Measurements from ENCODE around the gene HNRNPAB.
"Not testable (repeated sequence)": the region's sequence is repeated elsewhere in the genome, so short reads cannot be mapped to it uniquely, and the experiment has no call there.

The HNRNPAB gene

DNA sequence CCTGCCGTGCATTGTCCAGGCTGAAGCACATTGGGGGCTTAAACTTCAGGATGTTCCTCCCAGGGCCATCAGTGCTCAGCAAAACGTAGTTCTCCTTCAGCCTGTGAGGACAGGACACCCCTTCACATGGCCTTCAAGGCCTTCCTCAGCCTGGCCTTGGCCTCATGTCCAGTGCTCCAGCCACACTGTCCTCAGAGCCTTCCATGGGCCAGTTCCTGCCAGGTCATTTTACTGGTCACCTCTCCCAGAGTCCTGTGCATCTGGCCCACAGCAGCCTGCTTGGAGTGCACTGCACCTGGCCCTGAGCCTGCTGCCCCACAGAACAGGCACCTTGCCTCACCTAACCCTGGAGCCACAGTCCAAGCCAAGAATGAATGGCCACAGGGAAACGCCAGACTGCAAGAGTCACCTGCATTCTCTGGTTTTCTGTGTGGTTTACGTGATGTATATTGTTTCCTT is 8.7 kb downstream of the HNRNPAB start:
- no peak for DNase-seq

DNA sequence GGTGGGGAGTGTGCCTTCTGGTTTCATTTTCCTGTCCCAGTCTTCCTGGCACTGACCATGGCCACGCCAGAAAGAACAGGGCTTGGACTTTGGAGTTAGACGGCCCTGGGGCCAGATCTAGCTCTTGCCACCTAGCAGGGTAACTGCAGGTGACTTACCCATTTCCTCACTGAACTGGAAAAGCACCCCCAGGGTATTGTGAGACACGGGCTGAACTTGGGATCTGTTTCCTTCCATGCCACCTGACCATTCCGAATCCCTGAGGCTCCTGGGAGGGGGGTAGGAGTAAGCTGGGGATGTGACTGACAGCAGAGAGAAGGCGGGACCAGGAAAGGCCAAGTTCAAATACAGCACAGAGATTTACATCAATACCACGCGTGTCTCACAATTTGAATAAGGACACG is 9.4 kb downstream of the HNRNPAB start:
- DNase-seq, result no peak

DNA sequence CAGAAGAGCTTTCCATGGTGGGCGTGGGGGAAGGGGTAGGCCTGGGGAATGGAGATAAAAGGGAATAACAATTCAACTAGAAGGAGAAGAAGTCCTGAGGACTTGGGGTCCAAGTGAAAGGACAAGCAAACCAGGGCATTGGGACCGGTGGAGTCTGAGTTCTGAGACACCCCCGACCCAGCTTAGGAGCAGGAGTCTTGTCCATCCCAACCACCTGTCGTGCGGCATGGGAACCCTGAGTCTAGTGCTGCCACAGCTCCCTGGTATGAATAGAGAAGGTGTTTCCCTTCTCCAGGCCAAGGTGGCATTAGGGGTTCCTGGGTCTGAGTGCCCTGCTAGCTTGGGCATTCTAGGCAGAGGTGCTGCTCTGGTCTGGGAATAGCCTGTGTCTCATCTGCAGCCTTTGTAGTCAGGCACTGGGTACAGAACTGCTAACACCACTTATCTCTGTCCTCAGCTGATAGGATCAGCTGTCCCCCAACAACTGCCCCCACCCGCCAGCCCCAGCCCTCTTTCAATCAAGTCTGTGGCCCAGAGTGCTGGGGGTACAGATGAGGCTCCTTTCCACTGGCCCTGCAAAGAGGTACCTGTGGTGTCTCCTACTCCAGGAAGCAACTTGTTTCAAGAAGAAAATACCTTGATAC is 9.9 kb downstream of the HNRNPAB start:
- no peak for DNase-seq

DNA sequence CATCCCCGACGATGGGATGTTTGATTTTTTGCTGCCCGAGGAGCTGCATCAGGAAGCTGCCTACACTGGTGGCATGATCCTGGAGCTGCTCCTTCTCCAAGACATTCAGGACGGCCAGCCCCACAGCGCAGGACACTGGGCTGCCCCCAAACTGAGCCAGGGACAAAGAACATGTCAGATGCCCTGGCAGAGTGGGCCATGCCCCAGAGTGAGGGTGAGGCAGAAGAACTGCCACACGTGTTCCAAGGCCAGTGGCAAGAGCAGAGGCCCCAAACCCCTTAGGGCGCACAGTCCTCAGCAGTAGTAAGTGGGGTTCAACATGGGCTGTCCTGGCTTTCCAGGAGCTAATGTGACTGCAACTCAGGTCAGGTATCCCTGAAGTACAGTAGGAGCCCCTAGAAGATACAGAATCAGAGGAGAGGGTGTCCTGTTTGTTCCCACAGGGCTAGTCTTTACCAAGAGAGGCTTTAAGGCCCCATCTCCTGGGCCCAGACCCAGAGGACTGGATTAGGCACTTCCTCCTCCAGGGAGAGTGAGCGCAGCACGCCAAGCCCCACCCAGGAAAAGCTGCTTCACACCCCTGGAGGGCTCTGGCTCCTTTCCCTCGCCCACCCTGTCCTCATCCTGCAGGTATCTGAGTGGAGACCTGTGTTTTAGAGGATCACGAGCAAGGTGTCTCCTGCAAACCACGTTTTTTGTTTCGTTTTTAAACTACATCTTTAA is 11.1 kb downstream of the HNRNPAB start:
- no peak for DNase-seq

DNA sequence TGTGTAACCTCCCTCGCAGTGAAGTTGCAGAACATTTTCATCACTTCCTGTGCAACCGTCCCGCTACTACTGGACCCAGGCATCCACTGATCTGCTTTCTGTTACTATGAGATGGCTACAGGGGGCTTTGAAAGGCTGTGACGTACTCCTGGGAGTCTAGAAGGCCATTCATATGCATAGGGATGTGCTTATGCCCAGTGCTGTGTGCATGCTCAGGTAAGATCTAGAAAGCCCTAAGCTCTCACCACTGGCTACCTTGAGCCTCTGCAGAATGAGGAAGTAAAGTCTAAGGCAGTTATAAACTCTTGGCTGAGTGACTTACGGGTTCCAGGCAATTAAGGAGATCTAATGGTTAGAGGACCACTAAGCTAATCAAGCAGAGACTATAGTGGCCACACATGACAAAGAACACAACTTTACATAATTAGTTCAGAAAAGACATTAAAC is 11.8 kb downstream of the HNRNPAB start:
- peak in 1 of 2 experiments; percentile 21 for DNase-seq

DNA sequence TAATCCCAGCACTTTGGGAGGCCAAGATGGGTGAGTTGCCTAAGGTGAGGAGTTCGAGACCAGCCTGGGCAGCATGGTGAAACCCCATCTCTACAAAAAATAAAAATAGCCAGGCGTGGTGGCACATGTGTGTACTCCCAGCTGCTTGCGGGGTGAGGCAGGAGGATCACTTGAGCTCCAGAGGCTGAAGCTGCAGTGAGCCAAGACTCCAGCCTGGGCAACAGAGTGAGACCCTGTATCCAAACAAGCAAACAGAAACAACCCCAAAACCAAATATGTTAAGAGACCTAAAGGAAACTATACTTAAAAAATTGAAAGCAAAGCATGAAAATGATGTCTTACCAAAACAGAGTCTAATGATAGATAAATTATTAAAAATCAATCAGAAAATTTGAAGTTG is 12.4 kb downstream of the HNRNPAB start:
- DNase-seq, result no peak

DNA sequence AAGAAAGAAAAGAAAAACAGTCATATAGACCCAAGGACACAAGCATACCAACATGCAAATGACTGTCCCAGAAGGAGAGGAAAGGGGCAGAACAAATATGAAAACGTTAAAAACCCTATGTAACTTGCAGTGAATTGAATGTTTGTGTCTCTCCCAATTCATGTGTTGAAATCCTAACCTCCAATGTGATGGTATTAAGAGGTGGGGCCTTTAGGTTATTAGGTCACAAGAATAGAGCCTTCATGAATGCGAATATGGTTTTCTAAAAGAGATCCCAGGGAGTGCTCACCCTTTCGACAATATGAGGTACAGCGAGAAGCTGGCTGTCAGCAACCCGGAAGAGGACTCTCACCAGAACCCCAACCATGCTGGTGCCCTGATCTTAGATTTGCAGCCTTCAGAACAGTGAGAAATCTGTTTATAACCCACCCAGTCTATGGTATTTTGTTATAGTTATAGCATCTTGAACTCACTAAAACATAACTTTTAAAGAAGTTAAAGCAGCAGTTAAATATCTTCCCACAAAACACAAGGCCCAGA is 14.0 kb downstream of the HNRNPAB start:
- DNase-seq, result no peak

DNA sequence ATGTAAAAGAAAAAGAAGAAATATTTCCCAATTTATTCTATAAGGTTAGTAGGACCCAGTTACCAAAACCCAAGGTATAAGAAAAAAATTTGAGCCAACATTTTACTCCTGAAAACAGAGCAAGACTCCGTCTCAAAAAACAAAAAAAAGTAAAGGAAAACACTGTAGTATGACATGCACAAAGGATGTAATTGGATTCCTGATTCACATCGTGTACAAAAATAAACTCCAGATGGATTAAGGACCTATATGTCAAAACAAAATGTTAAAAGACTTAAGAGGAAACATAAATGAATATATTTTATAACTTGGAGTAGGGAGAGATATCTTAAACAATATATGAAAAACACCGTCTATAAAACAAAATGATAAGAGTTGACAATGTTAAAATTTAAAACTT is 14.5 kb downstream of the HNRNPAB start:
- no peak for DNase-seq

DNA sequence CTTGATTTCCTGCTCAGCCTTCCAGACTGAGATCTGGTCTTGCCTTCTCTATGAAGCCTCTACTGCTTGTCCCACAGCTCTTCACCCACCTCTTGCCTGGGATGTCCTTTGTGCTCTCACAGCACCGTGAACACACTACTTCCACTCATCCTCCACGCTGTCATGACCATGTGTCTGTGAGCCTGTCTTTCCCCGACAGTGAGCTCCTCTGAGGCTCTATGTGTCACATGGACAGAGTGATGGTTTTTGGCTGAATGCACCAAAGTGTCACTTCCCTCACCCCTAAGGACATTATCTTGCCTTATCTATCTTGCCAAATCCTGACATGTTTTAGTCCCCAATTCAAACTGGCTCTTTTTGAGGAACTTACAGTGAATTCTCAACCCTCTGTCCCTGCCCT is 16.9 kb downstream of the HNRNPAB start:
- peak in 1 of 2 experiments; percentile 43 for DNase-seq

DNA sequence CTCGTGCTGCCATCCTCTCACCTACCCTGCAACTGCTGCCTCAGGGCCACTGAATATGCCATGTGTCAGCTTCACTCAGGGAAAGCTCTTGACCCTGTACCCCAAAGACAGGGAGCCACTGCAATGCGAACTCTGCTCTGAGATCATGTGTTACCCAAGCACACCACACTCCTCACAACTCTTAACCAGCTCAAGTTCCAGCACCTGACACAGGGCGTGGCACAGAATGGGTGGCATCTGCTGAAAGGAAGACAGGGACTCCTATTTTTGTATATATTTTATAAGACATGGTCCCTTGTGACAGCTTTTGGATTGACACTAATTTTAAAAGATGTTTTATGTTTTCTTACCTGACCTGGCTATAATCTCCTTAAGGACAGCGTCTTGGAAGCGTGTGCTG is 17.5 kb downstream of the HNRNPAB start:
- no peak for DNase-seq

DNA sequence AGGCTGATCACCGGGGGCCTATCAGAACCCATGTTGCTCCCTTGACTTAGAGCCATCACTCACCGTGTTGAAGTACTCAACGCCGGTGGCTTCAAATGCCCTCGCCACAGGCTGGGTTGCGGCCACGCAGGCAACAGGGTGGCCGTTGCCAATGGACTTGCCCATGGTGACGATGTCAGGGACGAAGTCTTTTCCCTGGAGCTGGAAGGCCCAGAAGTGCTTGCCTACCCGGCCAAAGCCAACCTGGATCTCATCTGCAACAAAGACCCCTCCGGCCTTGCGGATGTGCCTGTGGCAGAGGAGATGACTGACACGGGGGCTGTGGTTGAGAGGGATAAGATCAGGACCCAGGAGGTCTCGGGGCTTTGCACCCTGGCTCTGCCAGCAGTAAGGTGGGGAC is 18.0 kb downstream of the HNRNPAB start:
- DNase-seq, result no peak

DNA sequence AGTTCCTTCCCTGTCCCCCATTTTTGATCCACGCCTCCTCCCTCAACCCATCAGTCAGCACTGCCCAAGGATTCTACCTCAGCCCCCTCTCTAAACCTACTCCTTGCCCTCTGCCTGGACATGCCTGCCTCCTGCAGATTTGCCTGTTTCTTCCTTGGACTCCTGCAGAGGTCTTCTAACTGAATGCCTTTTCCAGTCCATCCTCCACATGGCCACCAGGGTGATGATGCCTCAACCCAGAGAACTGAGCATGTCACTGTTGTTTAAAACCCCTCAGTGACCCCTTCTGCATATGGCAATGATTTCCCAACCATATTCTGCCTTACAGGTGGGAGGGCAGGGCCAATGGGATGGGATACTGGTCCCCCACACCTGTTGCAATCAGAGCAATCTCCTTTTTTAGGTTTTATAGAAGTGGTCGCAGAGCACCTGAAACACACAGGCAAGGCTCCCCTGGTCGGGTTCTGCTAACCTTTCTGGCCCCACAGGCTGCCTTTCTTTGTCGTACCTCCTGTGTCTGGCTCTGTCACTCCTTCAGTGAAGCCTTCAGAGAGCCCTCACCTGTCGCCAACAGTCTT is 19.0 kb downstream of the HNRNPAB start:
- DNase-seq, result no peak

DNA sequence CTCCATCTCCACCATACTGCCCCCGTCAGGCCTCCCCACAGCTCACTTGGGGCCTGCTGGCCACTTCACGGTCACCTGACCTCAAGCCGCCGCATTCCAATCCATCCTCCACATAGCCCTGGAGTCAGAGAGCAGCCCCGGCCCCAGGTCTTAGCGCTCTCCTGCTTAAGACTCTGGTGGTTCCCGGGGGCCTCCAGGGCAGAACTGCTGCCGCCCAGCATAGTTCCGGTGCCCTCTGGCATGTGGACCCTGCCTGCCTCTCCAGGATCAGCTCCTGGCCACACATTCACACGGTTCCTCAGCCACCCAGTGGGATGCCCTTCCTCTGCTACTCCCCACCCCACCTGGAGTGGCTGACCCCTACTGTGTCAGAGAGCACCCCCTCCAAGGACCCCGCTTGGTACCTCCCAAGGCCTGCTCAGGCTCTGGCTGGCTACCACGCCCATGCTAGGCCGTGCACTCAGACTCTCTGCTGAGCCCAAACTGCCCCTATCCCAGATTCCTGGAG is 19.5 kb downstream of the HNRNPAB start:
- no peak for DNase-seq

DNA sequence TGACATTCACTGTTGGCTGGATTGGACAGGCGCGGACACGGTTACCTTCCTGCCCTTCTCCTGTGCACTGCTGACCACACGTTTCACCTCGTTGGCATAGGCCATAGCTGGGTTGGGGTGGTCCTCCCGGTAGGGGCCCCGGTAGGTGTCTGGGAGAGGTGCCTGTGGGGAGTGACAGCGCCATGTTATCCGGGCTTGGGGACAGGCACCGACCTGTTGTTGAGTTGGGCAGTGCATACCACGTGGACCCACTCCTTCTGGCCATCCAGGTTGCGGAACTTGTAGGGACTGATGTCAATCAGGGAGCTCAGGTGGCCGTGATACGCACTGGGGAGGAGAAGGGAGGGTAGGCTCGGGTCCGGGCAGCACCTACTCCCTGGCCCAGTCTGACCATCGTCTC is 20.1 kb downstream of the HNRNPAB start:
- DNase-seq, result no peak

DNA sequence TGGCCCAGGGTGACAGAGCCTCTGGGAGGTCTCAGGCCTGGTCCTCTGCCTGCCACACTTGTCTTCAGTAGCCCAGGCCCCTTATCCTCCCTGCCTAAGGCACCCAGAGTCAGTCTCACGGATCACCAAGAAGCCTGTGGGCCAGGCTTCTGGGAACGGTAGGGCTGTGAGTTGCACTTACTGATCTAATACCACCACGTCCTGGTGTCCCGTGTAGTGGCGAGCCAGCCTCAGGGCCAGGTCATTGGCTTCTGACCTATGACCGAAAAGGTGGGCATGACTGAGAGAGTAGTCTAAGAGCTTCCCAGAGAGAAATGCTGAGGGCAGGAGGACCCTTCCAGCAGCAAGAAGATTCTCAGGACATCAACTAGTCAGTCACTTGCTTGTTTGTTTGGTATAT is 20.8 kb downstream of the HNRNPAB start:
- DNase-seq, result no peak

DNA sequence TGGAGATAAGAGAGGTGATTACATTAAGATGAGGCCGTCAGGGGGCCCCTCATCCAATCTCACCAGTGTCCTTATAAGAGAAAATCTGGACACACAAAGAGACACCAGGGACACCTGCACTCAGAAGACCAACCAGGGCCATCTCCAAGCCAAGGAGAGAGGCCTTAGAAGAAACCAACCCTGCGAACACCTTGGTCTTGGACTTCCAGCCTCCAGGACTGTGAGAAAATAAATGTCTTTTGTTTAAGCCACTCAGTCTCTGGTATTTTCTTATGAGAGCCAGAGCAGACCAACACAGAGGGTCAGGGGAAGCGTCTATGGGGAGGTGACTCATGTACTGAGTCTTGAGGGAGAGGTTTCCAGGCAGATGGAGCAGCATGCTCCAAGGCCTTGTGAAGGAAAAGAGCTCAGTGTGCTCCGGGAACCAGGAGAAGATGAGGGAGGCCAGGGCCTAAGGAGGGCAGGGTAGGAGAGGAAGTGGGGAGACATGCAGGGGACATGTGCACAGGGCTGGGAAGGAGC is 22.9 kb downstream of the HNRNPAB start:
- DNase-seq, result no peak

DNA sequence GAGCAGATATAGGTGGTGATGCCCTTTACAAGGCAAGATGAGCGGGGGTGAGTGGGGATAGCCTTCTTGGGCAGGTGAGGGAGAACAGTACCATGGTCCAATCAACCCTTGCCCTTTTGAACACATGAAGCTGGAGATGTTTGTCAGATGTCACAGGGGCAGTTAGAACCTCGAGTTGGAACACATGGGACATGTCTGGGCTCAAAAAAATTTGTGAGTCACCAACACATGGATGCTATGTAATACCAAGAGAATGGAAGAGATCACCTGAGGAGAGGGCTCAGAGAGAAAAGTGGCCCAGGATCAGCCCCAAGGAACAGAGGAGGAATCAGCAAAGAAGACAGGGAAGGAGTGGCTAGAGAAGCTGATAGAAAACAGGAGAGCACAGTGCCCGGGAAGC is 23.6 kb downstream of the HNRNPAB start:
- DNase-seq, result no peak

DNA sequence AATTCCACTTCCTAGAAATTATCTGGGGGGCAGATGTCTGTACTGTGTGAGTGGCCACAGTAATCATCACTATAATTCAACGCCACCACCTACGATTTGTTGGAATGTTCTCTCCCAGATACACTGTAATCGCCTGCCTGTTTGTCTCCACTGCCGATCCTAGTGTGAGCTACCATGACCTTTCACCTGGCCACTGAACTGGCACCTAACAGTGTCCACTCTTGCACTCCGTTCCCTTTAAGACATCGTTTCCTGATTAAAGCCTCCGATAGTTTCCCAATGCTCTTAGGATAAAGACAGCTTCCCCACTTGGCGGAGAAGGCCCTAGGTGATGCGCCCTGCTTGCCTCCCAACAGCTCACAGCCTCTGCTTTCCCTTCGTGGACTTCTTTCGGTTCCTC is 24.3 kb downstream of the HNRNPAB start:
- DNase-seq, result no peak

DNA sequence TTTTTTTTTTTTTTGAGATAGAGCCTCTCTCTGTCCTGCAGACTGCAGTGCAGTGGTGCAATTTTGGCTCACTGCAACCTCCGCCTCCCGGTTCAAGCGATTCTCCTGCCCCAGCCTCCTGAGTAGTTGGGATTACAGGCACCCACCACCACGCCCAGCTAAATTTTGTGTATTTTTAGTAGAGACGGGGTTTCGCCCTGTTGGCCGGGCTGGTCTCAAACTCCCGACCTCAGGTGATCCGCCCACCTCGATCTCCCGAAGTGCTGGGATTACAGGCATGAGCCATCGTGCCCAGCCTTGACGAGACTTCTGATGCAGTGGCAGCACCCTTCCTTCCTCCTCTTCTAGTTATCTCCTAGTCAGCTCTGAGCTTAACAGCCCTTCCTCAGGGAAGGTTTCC is 24.8 kb downstream of the HNRNPAB start:
- not testable (repeated sequence) for DNase-seq

DNA sequence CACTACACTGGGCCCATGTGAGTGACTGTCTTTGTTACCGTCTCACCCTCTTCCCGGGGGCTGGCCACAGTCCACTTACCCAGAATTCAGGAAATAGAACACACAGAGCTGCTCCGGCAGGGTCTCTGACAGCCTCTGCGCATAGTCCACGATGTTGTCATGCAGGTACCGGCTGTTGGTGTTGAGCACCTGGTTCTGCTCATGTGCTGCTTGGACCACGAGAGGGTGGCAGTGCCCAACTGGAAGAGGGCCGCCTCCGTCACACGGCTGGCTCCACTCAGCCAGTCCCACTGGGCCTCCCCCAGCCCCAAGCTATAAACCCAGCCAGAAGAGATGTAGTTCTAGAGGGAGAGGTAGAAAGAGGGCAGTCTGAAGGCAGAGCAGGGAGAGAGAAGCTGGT is 25.5 kb downstream of the HNRNPAB start:
- DNase-seq, result no peak

DNA sequence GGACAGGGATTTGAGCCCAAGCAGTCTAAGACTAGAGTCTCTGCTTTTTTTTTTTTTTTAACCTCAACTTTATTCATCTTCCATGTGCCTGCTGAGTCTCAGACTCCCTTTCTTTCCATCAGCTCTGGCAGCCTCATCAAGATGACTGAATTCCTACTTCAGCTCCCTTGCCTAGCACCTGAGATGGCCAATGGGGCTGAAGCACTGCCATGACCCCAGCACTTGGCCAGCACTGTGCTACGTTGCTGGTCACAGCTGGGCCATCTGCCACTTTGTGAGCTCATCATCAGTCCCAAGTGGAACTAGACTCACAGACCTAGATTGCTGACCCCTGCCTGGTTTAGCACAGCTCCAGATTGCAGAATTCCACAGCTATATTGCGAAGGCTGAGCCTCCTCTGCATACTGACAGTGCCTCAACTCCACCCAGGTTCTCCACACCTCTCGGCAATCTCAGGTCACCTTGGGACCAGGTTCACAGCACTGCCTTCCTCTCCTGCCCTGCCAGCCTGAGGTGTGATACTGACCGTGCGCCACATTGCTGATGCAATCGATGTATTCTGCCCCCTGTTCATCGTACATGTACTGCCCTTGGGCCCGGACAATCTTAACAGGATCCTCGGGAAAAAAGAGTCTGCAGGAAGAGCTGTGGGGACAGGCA is 26.7 kb downstream of the HNRNPAB start:
- no peak for DNase-seq

DNA sequence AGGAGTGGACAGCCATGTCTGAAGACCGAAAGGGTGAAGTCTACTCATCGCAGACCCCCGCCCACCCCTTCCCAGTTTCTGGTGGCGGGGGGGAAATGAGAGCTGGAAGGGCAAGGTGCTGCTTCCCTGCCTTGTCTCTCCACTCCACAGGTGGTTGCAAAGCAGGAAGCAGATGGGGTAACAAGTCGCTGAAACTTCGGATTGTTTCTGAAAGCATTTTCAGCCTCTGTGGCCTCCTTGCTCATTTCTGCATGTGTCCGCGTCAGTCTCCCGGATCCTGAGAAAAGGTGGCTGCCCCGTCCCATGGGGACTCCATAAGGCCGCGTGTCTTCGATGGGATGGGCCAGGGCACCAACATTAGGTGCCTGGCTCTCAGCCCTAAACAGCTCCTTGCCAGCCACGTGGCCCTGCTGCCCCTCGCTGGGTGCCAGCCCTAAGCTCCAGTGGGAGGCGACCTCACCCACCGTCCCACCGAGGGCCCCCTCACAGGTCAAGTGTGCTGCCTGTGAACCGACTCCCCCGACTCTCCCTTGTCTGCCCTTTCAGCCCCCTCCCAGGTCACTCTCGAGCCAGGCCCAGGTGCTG is 27.3 kb downstream of the HNRNPAB start:
- no peak for DNase-seq

Measured in AML-193 (cell line).